ENCODE measurements around the gene CBLB. TPM values are rescaled to one million over a fixed set of nuclear protein-coding genes. Genes with fewer than 3 reads are reported as not detected.

Gene CBLB
- total RNA-seq, 1 donor from 2014 or later, result 29.7 TPM

DNA sequence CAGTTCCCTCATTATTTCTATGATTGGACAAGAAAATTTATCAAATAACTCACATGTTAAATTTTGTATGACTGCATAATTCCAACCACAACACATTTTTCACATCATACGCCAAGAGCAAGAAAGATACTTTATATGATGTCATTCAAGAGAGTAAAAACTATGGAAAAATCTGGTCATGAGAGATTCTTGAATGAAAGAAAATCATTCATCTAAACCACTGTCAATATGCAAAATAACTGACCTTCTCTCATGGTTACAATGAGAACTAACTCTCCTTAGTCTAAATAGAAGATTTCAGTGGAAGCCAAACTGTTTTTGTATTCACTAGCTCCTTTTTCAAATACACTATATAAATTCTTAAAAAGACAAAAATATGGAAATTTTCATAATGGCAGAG, 124.6 kb downstream of the CBLB start:
- TF ChIP-seq, protein P1, sequence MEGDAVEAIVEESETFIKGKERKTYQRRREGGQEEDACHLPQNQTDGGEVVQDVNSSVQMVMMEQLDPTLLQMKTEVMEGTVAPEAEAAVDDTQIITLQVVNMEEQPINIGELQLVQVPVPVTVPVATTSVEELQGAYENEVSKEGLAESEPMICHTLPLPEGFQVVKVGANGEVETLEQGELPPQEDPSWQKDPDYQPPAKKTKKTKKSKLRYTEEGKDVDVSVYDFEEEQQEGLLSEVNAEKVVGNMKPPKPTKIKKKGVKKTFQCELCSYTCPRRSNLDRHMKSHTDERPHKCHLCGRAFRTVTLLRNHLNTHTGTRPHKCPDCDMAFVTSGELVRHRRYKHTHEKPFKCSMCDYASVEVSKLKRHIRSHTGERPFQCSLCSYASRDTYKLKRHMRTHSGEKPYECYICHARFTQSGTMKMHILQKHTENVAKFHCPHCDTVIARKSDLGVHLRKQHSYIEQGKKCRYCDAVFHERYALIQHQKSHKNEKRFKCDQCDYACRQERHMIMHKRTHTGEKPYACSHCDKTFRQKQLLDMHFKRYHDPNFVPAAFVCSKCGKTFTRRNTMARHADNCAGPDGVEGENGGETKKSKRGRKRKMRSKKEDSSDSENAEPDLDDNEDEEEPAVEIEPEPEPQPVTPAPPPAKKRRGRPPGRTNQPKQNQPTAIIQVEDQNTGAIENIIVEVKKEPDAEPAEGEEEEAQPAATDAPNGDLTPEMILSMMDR (IDR thresholded peaks at IDR 0.05), result no peak
- intact Hi-C loops (cut with DNase I), result no loop called here
- no peaks in the 10 kb centered on the region for H3K9me3 ChIP-seq
- H3K27ac ChIP-seq, result no peak overlapping the region
- peaks cover 16% of the 10 kb centered on the region for H3K4me1 ChIP-seq
- H3K27me3 ChIP-seq (ENCODE audit: low read depth), result no peaks in the 10 kb centered on the region
- no peak for ATAC-seq
- no peak for DNase-seq
- peaks cover 13% of the 10 kb centered on the region for H3K36me3 ChIP-seq
- H3K4me3 ChIP-seq, result no peak overlapping the region

- intact Hi-C loops (cut with DNase I), result no loop called here
- H3K4me1 ChIP-seq, result no peaks in the 10 kb centered on the region
- peaks cover 17% of the 10 kb centered on the region for H3K36me3 ChIP-seq
- no peak for DNase-seq
- TF ChIP-seq, protein P1 (IDR thresholded peaks at IDR 0.05), result no peak
- H3K27ac ChIP-seq, result no peak overlapping the region
- H3K9me3 ChIP-seq, result no peaks in the 10 kb centered on the region
- no peak overlapping the region for H3K4me3 ChIP-seq
- no peak for ATAC-seq
- H3K27me3 ChIP-seq (ENCODE audit: low read depth), result no peaks in the 10 kb centered on the region
Measured at GRCh38 chr3:105733356-105733755, 135.5 kb downstream of the CBLB start.

- TF ChIP-seq, protein P1 (IDR thresholded peaks at IDR 0.05), result no peak
- DNase-seq, result no peak
Measured at GRCh38 chr3:105731686-105732085, 137.1 kb downstream of the CBLB start.

DNA sequence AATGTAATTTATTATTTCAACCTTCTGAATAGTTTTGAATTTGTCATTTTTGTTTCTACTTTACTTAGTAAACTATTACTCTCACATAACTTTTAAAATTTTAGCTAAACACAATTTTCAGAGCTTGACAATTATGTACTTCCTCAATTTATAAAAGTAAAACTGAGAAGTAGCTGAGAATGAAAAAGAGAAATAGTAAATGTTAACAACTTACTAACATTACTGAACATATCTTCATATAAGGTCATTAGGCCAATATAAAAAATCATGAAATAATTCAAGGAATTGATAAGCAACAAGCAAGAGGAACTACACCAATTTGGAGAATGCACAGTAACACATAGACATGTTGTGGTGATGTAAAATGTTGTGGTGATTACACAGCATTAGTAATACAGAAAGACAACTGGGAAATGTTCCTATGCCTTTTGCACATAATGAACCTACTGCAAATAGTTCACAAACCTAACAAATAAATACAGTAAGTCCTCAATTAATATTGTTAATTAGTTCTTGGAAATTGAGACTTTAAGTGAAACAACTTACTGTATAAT, 137.9 kb downstream of the CBLB start:
- no peak for ATAC-seq

More at GRCh38 chr3:105731686-105732085, 137.1 kb downstream of the CBLB start:
- H3K36me3 ChIP-seq, result peaks cover 17% of the 10 kb centered on the region
- intact Hi-C loops (cut with DNase I), result no loop called here
- ATAC-seq, result no peak
- H3K27ac ChIP-seq, result no peak overlapping the region
- H3K9me3 ChIP-seq, result no peaks in the 10 kb centered on the region
- no peak overlapping the region for H3K4me3 ChIP-seq
- no peaks in the 10 kb centered on the region for H3K27me3 ChIP-seq (ENCODE audit: low read depth)
- no peaks in the 10 kb centered on the region for H3K4me1 ChIP-seq

DNA sequence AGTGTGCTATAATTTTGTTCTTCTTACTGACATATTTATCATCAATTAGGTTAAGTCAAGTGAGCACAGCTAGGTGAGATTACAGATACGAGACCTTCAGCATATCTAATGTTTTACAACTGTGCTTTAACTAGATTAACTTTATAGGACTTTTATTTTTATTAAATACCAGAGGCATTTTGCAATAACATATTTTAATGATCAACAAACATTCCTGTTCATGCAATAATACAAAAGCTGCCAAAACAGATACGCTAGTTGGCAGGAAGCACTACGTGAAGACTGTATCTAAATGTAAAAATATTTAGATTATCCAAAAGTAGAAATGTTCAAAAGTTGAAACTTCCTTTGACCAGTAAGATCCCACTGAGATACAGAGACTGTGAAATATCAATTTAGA, 139.1 kb downstream of the CBLB start:
- Histone ChIP-seq H3K9me3 (no peaks in the 10 kb centered on the region), H3K27ac (no peak overlapping the region), H3K4me3 (no peak overlapping the region), H3K27me3 (ENCODE audit: low read depth) (no peaks in the 10 kb centered on the region), H3K4me1 (no peaks in the 10 kb centered on the region), H3K36me3 (peaks cover 17% of the 10 kb centered on the region)
- no peak for DNase-seq
- TF ChIP-seq, protein P1 (IDR thresholded peaks at IDR 0.05), result no peak
- ATAC-seq, result no peak
- intact Hi-C loops (cut with DNase I), result no loop called here

More for the DNA sequence above, 137.9 kb downstream of the CBLB start:
- H3K4me1 ChIP-seq, result no peaks in the 10 kb centered on the region
- DNase-seq, result no peak
- TF ChIP-seq, protein P1 (IDR thresholded peaks at IDR 0.05), result no peak
- no peak overlapping the region for H3K4me3 ChIP-seq
- H3K27me3 ChIP-seq (ENCODE audit: low read depth), result no peaks in the 10 kb centered on the region
- no peaks in the 10 kb centered on the region for H3K9me3 ChIP-seq
- H3K36me3 ChIP-seq, result peaks cover 17% of the 10 kb centered on the region
- H3K27ac ChIP-seq, result no peak overlapping the region
- intact Hi-C loops (cut with DNase I), result no loop called here

Measured in lower lobe of right lung (tissue), 2 donors.